ENCODE measurements around the gene NR3C2.

DNA sequence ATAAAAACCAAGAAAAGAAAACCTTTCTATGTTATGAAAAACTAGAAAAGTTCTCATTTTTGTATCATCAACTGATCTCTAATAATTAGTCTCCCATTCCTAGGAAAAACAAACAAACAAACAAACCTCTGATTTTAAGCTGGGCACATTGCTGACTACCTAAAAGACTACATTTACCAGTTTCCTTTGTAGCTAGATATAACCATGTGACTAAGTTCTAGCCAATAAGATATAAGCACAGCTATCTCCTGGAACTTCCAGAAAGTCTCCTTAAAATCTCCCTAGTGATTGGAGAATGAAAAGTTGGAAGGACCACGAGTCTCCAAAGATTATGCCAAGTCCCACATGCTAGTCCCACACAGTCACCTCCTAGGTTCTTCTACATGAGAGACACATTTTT lies 108.9 kb downstream of the NR3C2 start:
- no peak for TF ChIP-seq CTCF (conservative IDR thresholded peaks at IDR 0.05; ENCODE audit: low read depth in 2 of 2)
- TF ChIP-seq EZH2phosphoT487 (IDR thresholded peaks at IDR 0.05; ENCODE audit: unreplicated experiment) = no peak
- no peak for TF ChIP-seq EZH2 (IDR thresholded peaks at IDR 0.05; ENCODE audit: low read depth, unreplicated experiment)
- TF ChIP-seq, protein P1, sequence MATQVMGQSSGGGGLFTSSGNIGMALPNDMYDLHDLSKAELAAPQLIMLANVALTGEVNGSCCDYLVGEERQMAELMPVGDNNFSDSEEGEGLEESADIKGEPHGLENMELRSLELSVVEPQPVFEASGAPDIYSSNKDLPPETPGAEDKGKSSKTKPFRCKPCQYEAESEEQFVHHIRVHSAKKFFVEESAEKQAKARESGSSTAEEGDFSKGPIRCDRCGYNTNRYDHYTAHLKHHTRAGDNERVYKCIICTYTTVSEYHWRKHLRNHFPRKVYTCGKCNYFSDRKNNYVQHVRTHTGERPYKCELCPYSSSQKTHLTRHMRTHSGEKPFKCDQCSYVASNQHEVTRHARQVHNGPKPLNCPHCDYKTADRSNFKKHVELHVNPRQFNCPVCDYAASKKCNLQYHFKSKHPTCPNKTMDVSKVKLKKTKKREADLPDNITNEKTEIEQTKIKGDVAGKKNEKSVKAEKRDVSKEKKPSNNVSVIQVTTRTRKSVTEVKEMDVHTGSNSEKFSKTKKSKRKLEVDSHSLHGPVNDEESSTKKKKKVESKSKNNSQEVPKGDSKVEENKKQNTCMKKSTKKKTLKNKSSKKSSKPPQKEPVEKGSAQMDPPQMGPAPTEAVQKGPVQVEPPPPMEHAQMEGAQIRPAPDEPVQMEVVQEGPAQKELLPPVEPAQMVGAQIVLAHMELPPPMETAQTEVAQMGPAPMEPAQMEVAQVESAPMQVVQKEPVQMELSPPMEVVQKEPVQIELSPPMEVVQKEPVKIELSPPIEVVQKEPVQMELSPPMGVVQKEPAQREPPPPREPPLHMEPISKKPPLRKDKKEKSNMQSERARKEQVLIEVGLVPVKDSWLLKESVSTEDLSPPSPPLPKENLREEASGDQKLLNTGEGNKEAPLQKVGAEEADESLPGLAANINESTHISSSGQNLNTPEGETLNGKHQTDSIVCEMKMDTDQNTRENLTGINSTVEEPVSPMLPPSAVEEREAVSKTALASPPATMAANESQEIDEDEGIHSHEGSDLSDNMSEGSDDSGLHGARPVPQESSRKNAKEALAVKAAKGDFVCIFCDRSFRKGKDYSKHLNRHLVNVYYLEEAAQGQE (IDR thresholded peaks at IDR 0.05; ENCODE audit: unreplicated experiment) = no peak
- no peak for TF ChIP-seq POLR2AphosphoS5 (IDR thresholded peaks at IDR 0.05; ENCODE audit: low read depth)
